HG03060 (cell line): ENCODE results near the gene HOXB2.
"Not testable (repeated sequence)": the region's sequence is repeated elsewhere in the genome, so short reads cannot be mapped to it uniquely, and the experiment has no call there.

Source experiments
- ATAC-seq: cut with Tn5 transposase; IDR thresholded peaks from one replicate; pipeline ENCODE4 v1.9.1; 2021; ENCODE audit warnings: low read depth, moderate number of reproducible peaks; ENCODE audit not compliant: unreplicated experiment

HOXB2 gene

GRCh38 chr17:48543107-48543853 lies 1.6 kb downstream of the HOXB2 start:
- no peak for ATAC-seq

- ATAC-seq: no peak
Measured at GRCh38 chr17:48542698-48543106, 2.2 kb downstream of the HOXB2 start.

GRCh38 chr17:48542114-48542656 lies 2.7 kb downstream of the HOXB2 start:
- ATAC-seq: no peak

- ATAC-seq: no peak
Measured at GRCh38 chr17:48541577-48542113, 3.3 kb downstream of the HOXB2 start.

GRCh38 chr17:48541036-48541576 lies 3.8 kb downstream of the HOXB2 start:
- no peak for ATAC-seq

GRCh38 chr17:48540213-48540612 lies 4.7 kb downstream of the HOXB2 start:
- no peak for ATAC-seq

- no peak for ATAC-seq
Measured at GRCh38 chr17:48539177-48539576, 5.7 kb downstream of the HOXB2 start.

GRCh38 chr17:48537316-48537715 lies 7.6 kb downstream of the HOXB2 start:
- no peak for ATAC-seq

- ATAC-seq: not testable (repeated sequence)
Measured at GRCh38 chr17:48535793-48536559, 8.9 kb downstream of the HOXB2 start.

- ATAC-seq: no peak
Measured at GRCh38 chr17:48532261-48532660, 12.6 kb downstream of the HOXB2 start.

GRCh38 chr17:48530887-48531272 lies 14.0 kb downstream of the HOXB2 start, which contains the start of gene HOXB1:
HOXB1 (minus strand) TSS chr17:48531011; CDS start chr17:48530904, 107 bp downstream.
- no peak for ATAC-seq

- no peak for ATAC-seq
Measured at GRCh38 chr17:48530208-48530886, 14.6 kb downstream of the HOXB2 start.

- ATAC-seq: no peak
Measured at GRCh38 chr17:48529683-48530009, 15.3 kb downstream of the HOXB2 start.

- ATAC-seq: no peak
Measured at GRCh38 chr17:48528936-48529682, 15.8 kb downstream of the HOXB2 start.

- no peak for ATAC-seq
Measured at GRCh38 chr17:48528153-48528935, 16.6 kb downstream of the HOXB2 start.

- ATAC-seq: no peak
Measured at GRCh38 chr17:48527547-48527932, 17.4 kb downstream of the HOXB2 start.

- no peak for ATAC-seq
Measured at GRCh38 chr17:48526608-48527546, 18.0 kb downstream of the HOXB2 start.

GRCh38 chr17:48523010-48523409 lies 21.9 kb downstream of the HOXB2 start:
- no peak for ATAC-seq
